Measurements from ENCODE around the gene RNF222.

The RNF222 gene, protein sequence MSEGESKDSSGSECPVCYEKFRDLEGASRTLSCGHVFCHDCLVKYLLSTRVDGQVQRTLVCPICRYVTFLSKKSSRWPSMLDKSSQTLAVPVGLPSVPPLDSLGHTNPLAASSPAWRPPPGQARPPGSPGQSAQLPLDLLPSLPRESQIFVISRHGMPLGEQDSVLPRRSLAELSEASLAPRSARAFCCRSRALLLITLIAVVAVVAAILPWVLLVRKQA

DNA sequence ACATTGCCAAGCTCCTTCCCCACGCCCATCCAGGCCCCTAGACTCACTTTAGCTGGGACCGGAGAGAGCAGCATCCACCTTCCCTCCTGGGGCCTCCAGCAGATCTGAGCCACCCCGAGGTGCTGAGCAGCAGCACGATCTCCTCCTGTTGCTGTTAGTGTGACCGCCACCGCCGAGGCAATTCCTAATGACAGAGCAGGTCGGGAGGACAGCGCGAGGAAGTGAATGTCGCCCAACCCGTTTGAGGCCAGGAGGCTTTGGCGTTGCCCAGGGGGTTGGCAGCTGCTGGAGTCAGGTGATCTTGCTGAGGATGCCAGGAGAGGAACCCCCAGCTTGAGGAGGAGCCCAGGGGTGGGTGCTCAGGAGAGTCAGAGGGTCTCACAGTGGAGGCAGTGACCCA lies at the start of gene RNF222:
Gene RNF222 (minus strand): TSS at position 192 of the 400 bp plus-strand sequence. CDS start 4,366 bp downstream, outside the sequence.
- DNase-seq: no peak

DNA sequence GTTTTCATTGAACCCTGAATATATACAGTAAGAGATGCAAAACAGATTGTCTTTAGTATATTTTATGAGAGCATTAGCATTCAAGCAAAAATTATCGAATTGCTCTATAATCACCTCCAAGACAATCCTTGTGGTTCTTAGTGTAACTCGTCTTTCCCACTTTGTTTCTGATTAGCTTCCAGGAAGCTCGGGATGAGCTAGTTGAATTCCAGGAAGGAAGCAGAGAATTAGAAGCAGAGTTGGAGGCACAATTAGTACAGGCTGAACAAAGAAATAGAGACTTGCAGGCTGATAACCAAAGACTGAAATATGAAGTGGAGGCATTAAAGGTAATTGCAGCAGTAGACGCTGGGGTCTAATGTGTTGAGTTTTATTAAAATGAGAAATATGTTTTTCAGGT lies 47.9 kb upstream of the RNF222 start:
- no peak for DNase-seq

DNA sequence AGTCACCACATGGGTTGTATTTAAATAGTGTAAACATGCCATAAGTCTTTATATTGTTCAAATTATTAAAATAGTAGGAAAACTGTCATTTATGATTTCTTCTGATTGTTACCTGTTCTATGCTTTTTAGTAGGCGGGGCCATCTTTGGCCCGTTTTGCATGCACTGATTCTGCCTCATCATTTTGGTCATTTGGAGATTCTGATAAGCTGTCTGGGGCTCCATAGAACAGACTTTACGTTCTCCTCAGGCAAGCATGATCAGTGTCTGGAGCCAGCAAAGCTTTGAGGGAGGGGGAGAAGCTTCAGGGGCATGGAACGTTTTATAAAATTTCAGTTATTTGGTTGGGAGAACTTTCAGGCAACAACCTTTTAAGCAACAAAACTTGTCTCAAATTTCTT lies 46.9 kb upstream of the RNF222 start:
- no peak for DNase-seq

DNA sequence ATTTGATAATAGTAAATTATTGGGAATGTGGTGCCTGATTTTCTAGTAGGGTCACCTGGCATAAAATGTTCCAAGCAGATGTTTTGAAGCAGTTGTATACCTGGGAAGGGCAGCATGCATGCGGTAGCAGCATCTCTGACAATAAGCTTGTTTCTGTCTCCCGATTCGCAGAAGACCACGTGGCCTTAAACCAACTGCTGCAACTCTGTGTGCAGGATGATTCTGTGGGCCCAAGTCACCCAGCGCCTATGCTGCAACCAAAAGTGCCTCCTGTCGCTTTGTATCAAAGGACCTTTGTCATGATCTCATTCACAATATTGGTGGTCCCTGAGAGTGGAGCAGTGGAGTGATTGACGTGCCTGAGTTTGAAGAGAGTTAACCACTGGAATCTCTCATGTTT lies 46.1 kb upstream of the RNF222 start:
- DNase-seq: no peak

DNA sequence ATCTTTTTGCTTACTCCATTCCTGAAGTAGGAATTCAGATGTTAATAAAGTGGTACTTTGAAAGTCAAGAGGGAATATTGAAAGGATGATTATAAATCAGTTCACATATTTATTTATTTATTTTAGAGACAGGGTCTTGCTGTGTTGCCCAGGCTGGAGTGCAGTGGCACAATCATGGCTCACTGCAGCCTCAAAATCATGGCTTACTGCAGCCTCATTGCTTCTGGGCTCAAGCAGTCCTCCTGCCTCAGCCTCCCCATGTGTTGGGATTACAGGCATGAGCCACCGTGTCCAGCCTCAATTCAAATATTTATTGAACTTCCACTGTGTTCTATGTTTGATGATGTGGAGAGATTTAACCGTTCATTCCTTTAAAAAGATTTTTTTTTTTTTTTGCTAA lies 44.7 kb upstream of the RNF222 start:
- no peak for DNase-seq

DNA sequence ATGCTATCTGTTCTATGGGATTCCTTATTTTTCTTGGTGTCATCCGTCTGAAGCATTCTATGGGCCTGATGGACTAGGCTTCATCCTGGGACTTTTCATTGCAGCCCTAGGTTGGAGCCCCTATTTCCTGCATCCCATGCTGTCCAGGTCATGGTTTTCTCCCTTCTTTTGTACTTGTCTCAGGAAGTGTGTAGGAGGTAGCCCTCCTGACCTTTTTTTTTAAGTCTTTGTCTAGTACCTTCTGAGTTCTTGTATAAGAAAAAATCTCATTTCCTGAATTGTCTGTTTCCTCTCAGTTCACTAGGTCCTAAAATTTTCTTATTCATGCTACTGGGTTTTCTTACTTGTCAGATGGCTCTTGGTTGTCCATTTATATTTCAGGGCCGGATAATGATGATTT lies 44.1 kb upstream of the RNF222 start:
- DNase-seq: no peak

DNA sequence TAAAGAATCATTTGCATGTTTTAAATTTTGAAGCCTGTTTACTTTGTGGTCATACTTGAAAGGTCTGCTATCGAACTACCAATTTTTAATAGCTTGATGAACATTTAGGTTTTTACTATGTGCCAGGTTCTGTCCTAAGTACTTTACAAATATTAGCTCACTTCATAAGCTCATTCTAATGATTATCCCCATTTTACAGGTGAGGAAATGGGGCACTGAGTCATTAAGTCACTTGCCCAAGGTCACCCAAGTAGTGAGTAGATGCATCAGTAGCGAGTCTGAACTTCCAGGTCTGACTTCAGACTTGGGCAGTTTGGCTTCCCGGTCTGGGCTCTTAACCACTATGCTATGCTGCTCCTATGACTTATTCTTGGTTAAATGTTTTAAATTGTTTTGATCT lies 42.1 kb upstream of the RNF222 start:
- DNase-seq: no peak

DNA sequence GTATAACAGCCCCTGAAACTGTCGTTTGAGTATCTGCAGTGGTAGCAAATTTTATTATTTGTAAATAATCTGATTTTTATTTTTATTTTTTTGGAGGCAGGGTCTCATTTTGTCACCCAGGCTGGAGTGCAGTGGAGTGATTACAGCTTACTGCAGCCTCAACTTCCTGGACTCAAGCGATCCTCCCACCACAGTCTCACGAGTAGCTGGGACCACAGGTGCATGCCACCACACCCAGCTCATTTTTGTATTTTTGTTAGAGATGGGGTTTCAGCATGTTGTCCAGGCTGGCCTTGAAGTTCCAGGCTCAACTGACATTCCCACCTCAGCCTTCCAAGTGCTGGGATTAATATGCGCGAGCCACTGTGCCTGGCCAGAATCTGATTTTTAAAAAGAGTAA lies 40.8 kb upstream of the RNF222 start:
- no peak for DNase-seq

DNA sequence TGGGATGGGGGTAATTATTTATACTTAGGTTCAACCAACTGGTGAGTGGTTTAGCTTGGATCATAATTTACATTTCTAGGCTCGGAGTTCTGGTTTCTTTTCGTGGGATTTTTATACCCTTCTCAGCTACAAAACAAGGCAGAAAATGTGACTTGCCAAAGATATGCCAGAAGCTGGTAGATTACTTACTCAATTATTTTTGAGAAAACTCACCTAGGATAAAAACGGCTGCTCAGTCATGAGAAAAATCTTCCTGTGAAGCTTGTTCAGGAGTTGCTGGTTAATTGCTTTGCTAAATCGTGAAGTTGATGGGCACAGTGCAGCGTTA lies 39.2 kb upstream of the RNF222 start:
- peak; percentile 53 for DNase-seq

DNA sequence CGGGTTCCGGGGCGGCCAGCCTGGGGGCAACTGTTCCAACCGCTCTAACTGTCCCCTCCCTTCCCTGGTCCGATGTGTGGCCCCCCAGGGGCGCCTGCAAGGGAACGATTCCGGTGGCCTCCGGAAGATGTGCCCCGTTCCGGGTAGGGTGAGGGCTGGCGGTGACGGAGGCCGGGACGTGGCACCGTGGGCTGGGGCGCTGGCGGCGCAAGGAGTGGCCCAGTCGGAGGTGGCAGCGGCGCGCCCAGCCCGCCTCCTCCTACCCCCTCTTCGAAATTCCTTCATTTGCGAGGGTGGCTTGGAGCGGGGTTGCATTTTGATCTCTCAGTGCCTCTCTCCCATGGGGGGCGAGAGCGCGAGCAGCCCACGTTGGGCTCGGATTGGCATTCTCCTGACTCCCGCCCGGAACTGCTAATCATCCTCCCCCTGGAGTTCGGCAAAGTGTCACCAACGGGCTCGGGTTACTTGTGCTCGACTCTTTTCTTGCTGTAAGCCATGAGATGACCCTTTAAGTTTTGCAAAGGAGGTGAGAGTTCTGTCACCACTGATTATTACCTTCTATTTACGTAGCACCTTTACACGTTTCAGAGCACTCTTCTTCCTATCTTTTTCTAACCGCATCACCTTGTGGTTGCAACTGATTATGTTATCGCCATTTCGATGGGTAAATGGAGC lies 38.7 kb upstream of the RNF222 start:
- peak; percentile 84 for DNase-seq

DNA sequence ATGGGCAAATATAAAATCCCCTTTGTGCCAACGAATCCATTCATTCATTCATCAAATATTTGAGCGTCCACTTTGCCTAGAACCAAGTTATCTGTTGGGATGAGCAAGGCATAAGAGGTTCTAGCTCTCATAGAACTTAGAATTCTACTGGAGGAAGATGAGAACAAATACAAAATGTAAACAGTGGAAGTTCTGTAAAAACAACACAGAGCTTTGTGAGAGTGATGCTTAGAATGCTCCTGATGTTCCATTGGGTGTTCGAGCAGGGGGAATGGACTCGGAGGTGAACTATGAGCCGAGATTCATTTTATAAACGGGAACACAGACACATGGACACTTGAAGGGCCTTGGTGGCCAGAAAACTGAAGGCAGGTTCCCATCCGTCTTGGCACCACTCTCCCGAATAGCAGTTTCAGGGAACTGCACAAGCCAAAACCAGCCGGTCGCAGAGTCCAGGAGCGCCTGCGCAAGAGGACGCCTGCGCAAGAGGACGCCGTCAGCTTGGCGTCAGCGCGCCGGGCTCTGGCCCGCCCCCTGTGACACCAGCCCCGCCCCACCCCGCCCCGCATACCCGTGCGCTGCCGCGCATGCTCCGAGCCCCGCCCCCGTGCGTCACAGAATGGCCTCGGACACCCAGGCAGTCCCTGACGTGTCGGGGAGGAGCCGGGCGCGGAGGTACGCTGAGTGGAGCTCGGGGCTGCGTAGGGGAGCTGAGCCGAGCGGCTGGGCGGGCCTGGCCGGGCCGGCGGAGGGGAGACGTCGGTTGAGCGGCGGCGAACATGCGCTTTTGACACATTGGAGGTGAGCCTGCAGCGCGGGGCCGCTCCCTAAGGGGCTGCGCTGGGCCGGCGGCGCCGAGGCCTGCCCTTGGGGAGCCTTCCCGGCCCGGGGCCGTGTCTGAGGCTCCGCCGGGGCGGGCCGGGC lies 37.9 kb upstream of the RNF222 start, which contains the start of gene NDEL1:
Gene NDEL1 (plus strand): TSS at position 640 of the 924 bp plus-strand sequence. CDS start 8,388 bp downstream, outside the sequence.
- DNase-seq: peak; percentile 99

DNA sequence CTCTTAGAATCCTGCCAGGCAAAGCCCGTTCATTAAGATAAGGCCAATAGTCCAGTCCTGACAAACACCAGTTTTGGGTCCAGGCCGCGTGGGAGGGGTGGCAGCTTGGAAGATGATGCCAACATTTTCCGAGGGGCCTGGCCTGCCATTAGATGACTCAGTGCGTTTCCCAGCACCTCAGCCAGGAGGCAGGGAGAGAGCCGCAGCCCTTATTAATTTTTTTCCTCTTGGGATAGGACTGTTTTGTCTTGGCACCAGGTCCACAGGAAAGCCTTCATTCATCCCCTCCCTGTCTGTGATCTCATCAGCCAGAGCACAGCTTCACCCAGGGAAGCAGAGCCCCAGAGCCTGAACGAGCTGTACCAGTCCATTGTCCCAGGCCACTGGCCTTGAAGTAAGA lies 33.3 kb upstream of the RNF222 start:
- no peak for DNase-seq

DNA sequence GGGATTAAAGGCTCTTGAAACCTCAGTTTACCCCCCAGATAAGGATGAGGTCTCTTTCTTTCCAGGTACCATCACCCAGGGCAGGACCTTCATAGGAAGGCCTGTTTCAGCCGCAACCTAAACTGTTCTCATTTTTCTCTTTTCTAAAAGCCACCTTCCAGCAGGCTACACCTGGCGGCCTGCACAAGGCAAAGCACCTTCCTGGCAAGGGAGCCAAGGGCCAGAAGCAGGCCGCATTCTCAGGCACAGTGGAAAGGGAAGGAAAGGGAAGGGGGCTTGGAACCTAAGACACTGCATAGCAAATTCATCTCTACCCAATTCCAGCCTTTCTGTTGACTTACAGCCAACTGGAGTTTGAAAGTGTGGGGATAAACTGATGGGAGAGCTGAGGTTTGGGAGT lies 29.2 kb upstream of the RNF222 start:
- no peak for DNase-seq

DNA sequence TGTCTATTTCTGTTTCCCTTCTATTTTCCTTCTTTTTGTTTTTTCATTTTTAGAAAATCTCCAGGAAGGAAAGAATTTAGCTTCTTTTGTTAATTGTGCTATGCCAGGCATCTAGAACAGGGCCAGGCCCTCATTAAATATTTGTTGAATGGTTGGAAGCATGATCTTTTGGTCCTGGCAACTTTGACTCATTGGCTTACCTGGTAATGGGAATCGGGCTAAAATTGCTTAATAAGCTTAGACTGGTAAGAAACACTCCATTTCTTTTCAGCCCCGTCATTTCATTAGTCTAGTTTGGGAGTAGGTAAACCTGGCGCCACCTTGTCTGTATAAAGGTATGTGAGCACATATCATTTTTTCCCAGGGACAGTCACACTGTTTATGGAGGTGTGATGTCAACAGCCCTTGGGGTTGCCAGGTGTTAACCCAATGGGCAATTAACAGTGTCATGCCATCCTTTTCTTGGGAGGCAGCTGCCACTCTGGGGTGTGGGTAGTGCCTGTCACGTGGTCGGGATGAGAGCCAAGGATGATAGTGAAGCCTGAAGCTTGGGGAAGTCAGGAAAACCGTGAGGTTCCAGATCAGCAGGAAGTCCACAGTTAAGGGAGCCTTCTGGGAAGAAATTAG lies 28.6 kb upstream of the RNF222 start:
- no peak for DNase-seq

DNA sequence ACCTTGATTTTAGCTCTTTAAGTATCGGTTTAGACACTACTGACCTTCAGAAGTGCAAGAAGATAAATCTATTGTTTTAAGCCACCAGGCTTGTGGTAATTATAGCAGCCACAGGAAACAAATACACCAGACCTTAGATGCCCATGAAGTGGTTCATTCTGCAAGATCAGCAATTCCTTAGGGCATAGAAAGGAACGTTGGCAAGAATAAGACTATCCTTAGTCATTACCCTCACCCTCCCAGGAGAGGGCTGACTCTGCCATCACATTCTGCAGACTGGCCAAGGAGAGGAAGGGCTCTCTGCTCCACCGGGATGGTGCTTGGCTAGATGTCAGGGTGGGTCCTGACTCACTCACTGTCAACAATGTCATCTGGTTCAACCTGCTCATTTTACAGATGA lies 23.9 kb upstream of the RNF222 start:
- no peak for DNase-seq

DNA sequence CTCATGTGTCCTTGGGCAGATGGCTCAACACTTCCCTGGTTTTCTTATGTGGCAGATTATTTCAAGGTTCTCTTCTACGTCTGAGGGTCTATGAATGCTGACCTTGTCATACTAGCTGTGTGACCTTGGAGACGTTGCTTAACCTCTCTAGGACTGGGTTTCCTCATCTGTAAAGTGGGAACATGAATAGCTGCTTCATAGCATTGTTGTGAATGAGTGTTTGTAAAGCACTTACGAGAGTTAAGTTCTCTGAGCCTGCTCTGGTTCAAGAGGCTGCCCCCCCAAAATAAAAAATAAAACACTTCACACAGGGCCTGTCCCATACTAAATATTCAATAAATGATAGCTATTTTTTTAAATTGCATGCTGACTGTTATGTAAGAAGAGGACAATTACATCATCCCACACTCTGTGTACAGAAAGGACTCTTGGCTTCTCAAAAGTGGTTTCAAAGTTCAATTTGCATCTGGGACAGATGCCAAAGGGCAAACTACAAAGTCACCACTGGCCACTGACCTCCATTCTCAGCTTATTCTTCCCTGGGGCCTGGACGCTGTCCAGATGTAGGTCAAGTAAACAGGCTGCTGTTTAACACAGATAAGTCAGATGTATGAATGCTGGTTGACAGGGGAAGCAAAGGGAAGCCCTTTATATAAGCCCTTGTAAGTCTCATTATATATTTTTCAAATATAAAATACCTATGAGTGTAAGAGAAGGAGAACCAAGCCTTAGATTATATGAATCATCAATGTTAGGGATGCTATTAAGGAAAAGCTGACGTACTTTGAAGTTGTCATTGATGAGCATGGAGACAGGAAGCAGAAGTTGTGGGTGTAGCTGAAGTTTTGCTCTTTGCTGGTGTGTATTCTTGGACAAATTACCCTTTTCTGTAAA lies 22.7 kb upstream of the RNF222 start:
- peak; percentile 29 for DNase-seq

DNA sequence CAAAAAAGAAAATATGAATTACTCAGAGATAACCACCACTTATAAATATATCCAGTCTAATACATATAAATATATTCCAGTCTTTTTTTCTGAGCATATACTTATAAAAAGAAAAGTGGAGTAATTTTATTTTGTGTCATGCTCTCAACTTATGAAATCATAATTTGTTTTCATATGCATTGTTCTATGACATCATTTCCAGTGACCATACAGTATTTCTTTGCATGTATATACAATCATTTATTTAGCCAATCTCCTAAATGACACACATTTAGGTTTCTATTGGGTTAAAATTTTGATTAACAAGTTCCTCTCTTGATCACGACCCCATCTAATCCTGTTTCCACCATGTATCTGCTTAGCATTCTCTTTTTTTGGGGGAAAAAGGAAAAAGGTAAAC lies 21.7 kb upstream of the RNF222 start:
- no peak for DNase-seq

DNA sequence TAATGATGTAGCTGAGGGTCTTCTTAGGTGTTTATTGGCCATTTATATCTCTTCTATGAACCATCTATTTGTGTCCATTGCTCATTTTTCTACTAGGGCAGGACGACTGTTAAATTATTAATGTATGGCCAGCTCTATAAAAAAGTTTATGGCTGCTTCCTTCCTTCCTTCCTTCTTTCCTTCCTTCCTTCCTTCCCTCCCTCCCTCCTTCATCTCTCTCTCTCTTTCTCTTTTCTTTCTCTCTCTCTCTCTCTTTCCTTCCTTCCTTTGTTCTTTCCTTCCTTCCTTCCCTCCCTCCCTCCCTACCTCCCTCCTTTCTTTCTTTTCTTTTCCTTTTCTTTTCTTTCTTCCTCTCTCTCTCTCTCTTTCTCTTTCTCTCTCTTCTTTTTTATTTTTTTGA lies 20.8 kb upstream of the RNF222 start:
- no peak for DNase-seq

DNA sequence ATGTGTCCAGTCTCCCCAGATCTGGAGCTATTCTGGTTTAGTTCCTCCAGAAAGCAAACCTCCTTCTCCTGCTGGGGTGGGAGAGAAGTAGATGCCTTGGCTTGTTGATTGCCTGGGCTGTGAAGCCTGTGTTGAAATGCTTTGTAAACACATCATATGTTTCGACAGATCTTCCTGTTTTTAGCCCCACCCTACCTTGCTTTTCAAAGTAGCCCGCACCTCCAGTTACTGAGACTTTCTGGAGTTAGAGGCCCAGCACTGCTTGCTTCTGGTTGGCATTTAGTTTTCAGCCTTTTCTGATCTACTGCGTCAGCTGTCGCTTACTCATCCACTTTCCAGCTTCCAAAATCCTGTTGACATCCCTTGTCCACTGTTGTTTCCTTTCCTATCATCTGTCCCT lies 20.2 kb upstream of the RNF222 start:
- no peak for DNase-seq

DNA sequence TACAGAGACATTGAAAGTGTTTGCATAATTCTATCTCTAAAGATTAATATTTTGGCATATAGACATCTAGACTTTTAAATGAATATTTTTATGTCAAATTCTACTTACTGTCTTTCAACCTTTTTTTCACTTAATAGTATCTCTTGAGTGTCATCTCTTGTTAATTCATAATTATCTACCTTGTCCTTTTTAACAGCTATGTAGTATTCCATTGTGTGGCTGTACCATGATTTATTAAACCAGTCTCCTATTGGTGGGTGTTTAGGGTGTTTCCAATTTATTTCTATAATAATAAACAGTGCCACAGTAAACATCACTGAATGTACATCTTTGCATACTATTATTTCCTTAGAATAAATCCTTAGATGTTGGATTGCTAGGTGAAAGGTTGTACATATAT lies 16.3 kb upstream of the RNF222 start:
- no peak for DNase-seq

DNA sequence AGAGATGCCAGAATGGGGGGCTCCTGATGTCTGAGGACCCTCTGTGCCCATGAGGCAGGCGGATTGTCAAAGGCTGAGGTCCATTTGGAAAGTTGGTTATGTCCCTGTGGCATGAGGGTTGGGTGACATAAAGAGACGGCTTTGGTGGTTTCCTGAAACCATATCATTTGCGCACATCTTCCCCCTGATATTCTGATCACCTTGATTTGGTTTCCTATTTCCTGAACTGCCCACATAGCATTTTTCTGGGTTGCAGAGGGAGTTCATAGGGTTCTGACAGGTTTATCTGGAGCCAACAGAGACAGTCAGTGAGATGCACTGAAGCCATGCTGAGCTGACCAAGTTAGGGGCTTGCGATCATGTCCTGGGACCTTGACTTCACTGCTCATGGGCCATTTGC lies 15.7 kb upstream of the RNF222 start:
- DNase-seq: no peak

DNA sequence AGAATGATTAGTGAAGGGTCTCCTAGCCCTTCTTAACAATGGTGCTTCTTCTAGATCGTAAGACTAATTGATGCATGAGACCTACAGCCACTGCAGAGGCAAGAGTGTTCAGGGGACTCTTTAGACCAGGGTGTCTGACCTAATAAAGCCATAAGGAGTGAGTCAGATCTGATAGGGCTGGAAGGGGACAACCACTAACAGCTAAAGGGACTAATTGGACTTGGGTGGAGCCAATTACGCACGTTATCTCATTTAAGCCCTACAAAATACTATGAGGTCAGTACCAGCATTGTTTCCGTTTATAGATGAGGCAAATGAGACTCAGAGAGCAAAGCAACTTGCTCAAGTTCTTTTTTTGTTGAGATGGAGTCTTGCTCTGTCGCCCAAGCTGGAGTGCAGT lies 14.5 kb upstream of the RNF222 start:
- no peak for DNase-seq

Data from eye (tissue), 1 donor.